NCI-H2227 (cell line): Measurements from ENCODE around the gene TBX1.

Experiments used
- DNase-seq: peaks from one replicate; lab custom pipeline; 2025; ENCODE audit not compliant: unreplicated experiment; lab: John Stamatoyannopoulos, UW

Gene TBX1

DNA sequence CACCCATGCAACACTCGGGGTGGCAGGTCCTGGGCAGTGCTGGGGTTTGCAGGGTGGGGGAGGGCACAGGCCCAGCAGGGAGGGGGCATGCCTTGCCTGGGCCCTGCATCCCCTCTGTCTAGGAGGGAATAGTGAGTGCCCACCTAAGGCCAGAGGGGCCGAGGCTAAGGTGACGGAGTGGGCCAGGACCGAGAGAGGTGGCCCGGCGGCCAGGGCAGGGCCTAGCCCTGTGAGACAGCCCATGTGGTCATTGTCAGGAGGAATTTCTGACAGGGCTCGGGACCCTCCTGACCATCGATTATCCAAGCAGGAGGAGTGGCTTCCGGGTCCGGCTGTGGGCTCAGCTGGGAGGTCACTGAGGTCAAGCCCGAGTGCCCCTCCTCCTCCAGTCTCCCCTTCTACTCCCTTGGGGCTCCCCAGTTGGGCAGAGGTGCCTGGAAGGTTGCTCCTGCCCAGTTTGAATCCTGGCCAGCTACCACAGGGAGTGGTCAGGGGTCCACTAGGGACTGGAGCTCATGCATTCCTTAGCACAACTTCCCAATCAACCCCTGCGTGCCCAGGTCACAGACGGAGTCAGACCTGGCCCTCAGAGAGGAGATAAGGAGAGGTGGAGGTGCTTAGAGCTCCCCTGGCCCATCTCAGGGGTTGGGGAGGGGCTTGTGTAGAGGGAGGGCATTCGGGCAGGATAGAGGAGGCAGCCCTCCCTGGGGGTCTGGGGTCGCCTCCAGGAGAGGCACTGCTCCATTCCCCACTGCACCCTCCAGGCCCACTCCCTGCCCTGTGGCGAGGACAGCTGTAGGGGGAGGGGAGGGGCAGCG lies 22.5 kb upstream of the TBX1 start:
- DNase-seq = no peak

DNA sequence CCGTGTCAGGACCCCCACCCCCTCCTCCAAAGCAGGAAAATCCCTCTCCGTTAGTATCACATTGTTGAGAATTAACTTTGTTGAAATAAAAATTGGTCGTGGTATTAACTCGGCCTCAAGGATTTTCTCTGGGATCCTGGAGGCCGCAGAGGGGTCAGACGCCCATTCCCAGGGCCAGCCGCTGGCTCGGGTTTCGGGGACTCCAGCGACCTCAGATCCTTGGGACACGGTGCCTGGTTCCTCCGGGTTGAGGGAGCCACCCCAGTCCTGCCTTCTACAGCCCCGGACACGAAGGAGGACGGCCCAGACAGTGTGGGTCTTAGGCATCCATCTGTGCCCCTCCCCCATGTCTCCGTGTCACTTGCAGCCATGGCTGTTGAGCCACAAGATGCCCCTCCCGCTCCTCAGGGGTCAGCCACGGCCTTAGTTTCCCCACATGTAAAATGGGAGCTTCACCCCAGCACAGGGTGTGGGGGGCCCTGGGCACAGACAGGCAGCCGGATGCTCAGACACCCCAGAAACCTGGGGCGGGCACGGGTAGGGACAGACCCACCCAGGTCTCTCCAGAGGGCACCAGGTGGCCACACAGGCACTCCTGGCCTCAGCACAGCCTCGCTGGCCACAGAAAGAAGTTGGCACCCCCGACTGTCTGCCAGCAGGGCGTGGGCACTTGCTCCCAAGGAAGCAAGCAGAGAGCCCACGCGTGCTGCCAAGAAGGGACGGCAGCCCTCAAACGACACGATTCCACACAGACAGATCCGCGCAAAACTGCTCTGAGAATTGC lies 21.7 kb upstream of the TBX1 start:
- DNase-seq = no peak

DNA sequence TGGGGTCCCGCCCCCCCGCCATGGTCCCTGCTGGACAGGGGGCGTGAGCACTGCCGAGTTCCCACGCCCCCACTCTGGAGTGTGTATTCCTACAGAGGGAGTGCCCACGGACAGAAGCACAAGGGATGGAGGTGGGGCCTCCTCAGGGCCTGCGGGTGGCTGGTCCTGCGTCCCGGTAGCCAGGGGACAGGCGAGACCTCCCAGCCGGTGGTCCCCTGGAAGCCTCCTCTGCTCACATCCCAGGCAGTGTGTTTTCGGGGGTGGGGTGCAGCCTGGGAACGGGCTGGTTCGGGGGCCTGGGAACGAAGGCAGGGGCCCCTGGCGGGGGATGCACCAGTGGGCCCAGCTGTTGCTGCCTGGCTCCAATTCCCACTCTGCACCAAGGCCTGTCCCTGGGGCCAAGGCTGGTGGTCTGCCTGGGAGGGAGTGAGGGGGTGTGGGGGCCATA lies 21.1 kb upstream of the TBX1 start:
- no peak for DNase-seq

DNA sequence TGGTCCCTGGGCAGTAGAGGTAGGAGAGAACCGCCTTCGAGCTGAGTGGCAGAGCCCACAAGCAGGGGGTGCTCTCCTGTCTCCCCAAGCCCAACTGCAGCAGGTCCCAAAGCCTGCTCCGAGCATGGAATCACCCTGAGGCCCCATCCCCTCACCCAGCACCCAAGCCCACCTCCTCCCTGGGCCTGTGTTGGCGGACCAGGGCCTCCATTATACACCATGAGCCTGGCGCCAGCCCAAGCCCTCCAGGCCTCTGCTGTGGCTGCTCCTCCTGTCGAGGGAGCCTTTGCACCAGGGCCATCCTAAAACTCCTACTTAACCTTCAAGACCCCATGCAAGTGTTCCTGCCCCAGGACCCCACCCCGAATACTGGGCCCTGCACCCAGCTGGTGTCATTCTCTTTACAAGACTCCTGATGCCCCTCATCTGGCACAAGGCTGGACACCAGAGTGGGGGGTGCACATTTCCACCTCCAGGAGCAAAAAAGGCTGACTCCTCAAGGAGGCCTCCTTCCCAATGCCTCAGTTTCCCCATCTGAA lies 20.6 kb upstream of the TBX1 start:
- DNase-seq = no peak

DNA sequence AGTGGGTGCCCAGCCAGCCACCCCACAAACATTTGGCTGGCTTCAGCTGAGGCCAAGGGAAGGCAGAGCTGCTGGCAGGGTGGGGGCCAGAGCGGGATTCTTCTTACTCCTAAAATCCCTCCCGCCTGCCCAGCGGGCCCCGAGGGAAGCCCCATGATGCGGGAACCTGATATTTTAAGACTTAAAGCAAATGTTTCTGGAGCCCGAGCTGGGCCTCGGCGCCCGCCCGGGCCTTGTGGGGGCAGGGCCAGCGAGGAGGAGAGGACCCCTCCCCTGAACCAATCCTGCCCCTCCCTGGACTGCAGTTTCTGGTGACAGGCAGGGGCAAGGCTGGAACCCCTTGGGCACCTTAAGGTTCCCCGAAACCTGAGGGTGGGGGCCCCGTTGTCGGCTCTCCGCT lies 20.0 kb upstream of the TBX1 start:
- DNase-seq = no peak

DNA sequence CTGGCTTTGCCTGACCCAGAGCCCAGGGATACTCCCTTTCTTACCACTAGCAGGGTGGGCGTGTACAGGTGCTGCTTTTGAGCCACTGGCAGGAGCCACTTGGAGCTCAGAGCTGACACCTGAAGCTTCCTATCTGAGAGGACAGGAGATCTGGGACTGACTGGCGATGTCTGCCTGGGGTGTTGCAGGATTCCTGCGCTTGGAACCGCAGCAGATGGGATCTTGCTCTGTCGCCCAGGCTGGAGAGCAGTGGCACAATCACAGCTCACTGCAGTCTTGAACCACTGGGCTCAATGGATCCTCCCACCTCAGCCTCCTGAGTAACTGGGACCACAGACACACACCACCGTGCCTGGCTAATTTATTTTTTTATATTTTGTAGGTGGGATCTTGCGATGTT lies 19.5 kb upstream of the TBX1 start:
- no peak for DNase-seq

DNA sequence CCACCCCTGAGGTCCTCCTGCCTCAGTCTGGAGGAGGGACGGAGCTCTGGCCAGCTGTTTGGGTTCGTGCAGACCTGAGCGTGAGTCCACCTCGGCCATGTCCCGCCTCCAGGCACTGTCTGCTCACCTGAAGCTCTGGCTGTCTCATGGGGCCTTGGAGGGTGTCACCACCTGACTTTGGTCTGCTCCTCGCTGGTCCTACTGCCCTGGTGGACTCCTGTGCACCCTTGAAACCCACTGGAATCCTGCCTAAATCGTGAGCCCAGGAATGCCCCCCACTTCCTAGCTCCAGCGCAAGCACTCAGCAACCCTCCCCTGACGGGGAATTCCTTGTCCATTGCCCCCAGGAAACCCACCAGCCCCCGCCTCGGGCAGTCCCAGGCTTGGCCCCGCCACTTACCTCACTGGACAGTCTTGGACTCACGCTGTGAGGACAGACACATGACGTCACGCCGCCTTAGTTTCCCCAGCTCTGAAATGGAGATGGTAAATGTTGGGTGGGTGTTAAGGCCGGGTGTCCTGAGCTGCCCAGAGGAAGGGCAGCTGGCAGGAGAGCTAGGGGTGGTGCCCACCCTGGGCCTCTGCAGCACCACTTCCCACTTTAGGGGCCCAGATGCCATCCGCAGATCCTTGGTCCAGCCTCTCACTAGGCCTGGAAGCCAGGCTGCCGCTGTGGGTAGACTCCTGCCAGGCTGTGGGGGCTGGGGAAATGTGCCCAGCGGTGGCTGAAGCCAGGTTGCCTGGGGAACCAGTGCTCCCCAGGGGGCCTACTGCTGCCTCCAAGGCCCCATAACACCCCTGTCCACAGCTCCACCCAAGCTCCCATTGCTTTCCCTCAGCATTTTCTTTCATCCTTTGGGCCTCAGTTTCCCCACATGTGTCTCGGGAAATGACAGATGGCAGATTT lies 18.2 kb upstream of the TBX1 start:
- no peak for DNase-seq

DNA sequence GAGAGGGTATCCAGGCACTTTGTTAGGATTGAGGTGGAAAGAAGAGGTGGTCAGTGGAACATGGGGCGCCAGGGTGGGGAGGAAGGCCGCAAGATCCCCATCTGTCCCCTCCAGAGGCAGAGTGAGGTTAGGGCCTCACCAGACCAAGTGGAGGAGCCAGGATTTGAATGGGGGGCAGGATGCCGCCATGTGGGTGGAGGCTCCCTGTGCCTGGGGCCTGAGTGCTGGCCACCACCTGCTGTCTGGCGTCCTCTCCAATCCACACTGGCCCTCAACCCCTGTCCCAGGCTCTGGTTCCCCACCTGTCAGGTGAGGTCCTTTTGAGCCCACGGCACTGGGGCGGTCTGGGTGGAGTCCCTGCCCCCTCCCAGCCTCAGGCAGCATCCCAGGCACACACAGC lies 17.5 kb upstream of the TBX1 start:
- DNase-seq = no peak

DNA sequence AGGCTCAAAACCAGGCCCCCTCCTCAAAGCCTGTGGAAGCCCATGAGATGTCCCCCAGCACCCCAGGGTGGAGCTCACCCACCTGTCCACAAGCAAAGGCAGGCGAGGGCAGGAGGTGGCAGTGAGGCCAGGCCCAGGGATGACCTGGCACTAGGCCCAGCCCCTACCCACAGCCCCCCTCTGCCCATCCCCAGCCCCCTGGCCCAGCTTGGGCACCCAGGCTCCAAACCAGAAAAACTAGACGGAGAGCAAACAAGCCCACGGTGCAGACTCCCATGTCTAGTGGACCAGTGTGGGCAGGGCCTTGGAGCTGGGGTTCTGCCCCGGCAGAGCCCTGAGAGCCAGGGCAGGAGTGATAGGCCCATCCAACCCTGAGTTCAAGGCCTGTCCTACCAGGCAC lies 16.9 kb upstream of the TBX1 start:
- DNase-seq = no peak

DNA sequence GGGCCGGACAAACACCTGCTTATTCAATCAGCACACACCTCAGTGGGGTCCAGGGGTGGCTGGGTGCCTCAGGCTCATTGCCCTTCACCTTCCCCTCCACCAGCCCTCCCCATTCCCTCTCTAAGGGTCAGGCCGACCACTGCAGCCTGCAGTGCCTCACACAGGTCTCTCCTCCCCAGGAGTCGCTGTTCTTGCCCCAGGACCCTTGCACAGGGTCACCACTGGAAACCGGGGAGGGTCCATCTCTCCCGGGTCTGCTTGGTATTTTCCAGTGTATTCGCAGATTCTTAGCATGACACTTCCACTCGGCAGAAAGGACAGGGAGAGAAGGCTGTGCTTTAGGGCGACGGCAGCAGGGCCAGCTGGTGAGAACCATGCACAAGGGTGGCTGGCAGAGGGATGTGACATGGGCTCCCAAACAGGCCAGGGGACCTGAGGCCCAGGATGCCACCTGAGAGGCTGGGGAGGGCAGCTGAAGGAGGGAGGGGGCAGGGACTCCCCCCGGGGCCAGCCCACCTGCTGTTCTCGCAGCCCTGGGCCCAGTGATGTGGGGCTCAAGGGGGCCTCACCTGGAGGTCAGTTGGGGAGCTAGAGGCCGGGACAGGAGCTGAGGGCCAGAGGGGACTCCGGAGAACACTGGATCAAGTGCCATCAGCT lies 16.1 kb upstream of the TBX1 start:
- DNase-seq = no peak

DNA sequence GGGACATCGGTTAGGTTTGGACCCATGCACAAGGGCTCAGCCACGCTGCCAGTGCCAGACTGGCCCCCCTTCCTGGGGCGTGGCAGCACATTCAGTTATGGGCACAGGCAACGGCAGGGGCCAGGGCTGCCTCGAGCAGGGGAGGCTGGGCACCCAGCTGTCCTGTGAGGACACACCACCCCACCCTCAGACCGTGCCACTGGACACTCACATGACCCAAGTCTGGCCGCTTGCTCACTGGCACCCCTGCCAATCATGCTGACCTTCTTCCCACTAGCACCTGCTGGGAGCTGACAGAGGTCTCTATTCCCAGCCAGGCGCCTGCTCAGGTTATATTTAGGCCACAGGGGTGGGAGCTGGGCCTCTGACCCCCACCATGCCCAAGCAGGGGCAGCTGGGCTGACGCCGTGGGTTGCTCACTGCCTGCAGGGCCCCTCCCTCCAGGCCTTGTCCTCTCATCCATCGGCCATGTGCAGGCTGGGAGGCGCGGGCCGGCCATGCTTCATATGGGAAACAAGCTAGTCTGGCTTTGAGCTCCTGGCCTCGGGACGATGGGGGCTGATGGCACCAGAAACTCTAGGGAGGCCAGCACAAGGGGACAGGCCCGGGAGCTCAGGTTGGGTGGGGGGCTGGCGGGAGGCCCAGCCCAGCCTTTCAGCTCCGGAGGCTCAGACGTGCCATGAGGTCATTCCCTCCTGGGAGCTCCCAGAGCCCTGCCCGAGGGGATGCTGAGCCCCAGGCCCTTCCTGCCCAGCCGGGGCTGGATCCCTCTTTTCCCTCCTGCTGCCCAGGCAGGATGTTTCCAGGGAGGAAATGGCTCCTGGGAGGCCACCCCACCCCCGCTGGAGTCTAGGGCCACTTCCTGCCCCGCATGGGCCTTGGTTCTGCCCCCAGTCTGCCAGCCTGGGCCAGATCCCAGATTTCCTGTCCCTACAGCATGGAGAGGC lies 15.2 kb upstream of the TBX1 start:
- DNase-seq = no peak

DNA sequence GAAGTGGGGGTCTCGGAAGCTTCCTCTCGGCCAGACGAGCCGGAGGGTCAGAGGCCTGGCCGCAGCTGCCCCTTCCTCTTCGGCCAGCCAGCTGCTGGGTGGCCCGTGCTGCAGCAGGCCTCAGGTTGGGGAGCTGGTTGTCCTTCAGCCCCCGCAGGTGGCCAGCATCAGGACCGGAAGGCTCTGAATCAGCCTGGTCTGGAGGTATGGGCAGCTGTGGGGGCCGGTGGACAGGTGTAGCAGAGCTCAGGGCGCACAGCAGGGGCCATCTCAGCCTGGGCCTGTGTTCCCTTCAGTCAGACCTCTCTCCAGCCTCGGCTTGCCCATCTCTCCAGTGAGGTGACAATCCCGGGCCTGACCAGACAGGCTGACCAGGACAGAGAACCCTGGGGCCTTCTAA lies 13.9 kb upstream of the TBX1 start:
- no peak for DNase-seq

DNA sequence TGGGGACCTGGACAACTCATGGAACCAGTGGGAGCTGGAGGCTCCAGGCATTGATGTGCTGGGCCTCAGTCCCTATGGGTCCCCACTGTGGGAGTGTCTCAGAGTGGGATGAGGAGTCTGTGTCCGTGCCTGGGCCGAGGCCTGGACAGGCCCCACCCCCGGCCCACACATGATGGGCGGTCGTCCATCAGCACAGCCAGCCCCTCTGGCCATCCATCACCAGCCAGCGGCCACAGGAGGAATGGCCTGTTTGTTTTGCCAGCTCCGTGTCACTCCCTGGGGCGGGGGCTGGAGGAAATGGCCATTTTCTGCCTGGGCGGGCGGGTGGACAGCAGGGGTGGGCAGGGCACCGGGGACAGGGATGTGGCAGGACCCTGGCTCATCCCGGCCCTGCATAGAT lies 13.0 kb upstream of the TBX1 start:
- no peak for DNase-seq

DNA sequence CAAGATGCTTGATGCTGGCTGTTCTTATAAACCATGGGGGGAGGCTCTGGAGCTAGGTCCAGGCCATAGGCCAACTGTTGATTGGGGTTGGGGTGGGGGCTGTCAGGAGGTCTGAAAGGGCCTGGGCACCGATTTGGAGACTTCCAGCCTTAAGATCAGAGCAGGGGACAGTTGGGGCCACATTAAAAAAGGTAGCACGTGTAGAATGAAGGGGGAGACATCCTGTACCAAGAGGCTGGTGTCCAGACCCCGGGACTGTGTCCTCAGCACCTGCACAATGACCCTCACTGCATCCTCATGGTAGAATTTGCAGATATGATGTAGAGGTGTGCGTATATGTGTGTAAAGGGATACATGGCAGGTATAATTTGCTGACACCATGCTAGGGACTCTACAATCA lies 12.4 kb upstream of the TBX1 start:
- DNase-seq = no peak

DNA sequence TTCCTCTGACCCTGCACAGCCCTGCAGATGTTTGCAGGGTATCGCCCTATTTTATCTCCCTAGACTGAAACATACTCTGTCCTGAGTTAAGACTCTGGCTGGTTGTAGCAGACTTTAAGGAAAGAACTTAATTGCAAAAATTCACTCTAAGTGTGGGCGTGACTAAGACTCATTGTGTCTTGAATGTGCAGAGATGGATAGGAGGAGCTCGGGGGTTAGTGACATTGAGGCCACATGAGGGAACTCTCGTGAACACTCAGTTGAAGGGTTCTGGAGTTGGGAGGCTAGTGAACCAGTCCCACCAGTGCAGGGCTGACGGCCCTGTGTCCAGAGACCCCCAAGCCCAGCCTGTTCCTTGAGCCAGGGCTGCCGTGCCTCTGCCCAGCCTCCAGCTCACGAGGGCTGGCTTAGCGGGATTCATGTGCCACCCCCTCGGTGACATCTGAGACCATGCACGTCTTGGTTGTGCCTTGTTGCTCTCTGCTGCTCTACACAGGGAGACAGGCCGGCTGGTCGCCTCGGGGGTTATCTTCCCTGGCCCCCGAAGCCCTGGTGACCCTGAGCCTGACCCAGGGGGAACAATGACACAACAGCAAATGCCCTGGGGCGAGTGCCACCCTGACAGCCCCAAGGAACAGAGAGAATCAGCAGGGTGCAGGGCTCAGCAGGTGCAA lies 11.4 kb upstream of the TBX1 start:
- DNase-seq = no peak

DNA sequence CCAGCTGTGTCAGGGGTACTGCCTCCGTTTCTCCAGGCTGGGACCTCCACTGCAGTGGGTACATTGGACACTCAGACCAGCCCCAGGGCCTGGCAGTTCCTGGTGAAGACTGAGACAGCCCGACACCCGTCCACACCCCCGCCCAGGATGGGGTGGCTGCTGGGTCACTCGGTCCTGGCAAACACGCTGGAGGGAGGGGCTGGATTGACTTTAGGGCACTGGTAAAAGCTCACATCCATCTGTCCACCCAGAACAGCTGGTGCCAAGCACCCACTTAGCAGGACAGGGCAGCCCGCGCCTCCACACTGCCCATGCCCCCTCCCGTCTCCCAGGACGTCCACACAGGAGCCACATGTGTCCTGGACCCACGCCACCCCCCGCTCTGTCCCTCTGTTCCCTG lies 10.7 kb upstream of the TBX1 start:
- DNase-seq = no peak

DNA sequence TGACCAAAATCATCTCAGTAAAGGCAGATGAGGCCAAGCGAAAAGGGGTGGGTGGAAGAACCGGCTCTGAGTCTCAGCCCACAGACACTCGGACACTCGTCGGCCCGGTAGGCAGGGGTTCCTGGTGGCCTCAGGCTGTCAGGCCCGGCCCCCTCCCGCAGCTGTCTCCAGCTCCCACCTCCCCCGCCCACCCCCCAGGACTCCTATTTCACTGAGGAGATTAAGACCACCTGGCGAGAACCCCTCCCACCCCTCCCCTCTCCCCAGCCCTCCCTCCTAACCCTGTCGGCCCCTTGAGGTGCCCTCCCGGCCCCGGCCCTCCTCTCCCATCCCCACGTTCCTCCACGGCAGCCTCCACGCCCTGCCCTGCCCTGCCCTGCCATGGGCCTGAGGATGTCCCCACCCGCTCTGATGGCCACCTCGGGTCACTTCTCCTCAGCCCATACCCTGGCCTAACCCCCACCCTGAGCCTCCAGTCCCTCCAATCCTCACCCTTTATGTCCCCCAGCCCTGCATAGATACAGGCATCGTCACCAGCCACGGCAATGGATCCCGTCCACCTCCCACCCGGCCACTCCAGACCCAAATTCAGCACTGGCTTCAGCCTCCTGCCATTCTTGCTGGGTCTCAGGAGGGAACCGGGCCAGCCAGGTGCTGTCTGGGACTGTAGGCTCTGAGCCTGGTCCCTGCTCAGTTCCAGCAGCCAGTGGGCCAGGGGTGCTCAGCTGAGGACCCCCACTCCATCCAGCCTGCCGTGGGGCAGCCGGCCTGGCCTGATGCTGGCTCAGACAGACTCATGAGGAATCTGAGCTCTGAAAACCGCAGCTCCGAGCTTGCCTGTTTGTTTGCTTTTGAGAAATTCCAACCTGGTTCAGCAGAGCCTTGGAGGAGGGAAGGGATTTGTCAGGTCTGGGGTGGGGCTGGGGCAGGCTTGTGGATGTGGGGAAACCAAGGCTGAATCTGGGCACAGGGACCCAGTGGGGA lies 9.8 kb upstream of the TBX1 start:
- DNase-seq = no peak
